PFSK-1 (cell line): ENCODE results near the gene RANBP1.

Source experiments
- FOXP2 ChIP-seq: optimal IDR thresholded peaks from 2 replicates; pipeline ENCODE3; 2011; ENCODE audit warnings: borderline replicate concordance, control low read depth, inconsistent platforms; ENCODE audit not compliant: insufficient read depth; ENCODE audit errors: extremely low read length, extremely low read depth
- POLR2AphosphoS5 ChIP-seq: IDR thresholded peaks from 2 replicates; pipeline ENCODE4 v1.6.1; 2012; ENCODE audit warnings: low read depth, mild to moderate bottlenecking, control low read depth, low read length, moderate library complexity
- SIN3A ChIP-seq: IDR thresholded peaks from 2 replicates; pipeline ENCODE4 v1.6.1; 2012; ENCODE audit warnings: mild to moderate bottlenecking, low read length, moderate library complexity, borderline replicate concordance; ENCODE audit not compliant: insufficient read depth
- TAF1 ChIP-seq: IDR thresholded peaks from 2 replicates; pipeline ENCODE4 v1.6.1; 2012; ENCODE audit warnings: low read length, control low read depth, borderline replicate concordance; ENCODE audit not compliant: insufficient read depth
- TF ChIP-seq, protein P1 (sequence below), 2 experiments: IDR thresholded peaks; 2 replicates each; pipeline versions ENCODE4 v1.6.1 to v1.8.0; 2011 to 2012; ENCODE audit warnings: low read depth in 2 of 2, low read length in 2 of 2, control low read depth in 1 of 2, inconsistent platforms in 1 of 2, mild to moderate bottlenecking in 1 of 2, moderate library complexity in 1 of 2; ENCODE audit not compliant: insufficient read depth in 1 of 2

DNA sequence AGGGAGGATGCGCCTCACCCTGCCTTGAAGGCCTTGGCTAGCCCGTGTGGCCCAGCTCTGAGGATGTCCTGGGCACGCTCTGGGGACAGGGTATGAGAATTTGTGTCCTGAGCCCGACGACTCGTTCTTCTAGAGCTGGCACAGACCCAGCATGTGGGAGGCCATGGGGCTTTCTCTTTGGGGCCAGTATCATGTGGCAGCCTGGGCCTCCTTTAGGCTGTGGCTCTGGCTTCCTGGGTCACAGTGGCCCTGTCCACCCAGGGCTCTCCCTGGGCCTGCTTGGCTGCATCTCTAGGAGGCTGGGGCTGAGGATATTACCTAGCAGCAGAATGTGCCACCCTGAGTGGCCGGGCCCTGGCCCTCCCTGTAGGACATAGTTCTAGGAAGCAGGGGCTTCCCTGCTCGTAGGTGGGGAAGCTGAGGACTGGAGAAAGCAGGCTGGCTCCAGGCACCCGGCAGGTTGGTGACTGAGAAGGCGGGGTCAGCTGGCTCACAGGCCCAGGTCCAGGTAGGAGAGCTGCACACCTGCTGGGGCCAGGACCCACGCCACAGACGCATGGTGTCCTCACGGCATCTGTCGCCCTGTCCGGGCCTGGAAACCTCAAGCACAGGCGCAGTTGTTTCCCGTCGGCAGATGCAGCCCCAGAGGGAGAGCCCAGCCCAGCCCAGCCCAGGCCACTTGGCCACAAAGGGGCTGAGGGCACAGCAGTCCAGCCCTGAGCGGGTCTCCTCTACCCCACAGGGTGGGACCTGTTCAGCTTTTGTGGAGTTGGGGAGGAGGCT lies 28.2 kb downstream of the RANBP1 start:
- TF ChIP-seq, protein P1, sequence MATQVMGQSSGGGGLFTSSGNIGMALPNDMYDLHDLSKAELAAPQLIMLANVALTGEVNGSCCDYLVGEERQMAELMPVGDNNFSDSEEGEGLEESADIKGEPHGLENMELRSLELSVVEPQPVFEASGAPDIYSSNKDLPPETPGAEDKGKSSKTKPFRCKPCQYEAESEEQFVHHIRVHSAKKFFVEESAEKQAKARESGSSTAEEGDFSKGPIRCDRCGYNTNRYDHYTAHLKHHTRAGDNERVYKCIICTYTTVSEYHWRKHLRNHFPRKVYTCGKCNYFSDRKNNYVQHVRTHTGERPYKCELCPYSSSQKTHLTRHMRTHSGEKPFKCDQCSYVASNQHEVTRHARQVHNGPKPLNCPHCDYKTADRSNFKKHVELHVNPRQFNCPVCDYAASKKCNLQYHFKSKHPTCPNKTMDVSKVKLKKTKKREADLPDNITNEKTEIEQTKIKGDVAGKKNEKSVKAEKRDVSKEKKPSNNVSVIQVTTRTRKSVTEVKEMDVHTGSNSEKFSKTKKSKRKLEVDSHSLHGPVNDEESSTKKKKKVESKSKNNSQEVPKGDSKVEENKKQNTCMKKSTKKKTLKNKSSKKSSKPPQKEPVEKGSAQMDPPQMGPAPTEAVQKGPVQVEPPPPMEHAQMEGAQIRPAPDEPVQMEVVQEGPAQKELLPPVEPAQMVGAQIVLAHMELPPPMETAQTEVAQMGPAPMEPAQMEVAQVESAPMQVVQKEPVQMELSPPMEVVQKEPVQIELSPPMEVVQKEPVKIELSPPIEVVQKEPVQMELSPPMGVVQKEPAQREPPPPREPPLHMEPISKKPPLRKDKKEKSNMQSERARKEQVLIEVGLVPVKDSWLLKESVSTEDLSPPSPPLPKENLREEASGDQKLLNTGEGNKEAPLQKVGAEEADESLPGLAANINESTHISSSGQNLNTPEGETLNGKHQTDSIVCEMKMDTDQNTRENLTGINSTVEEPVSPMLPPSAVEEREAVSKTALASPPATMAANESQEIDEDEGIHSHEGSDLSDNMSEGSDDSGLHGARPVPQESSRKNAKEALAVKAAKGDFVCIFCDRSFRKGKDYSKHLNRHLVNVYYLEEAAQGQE (IDR thresholded peaks at IDR 0.05; ENCODE audit: insufficient read depth in 1 of 2, low read depth in 2 of 2, low read length in 2 of 2) = no peak
- TF ChIP-seq TAF1 (no peak), POLR2AphosphoS5 (no peak), SIN3A (no peak), FOXP2 (no peak)
